DND-41 (cell line): Measurements from ENCODE around the gene ADGRD2.

Experiments used
- CTCF ChIP-seq: IDR thresholded peaks from 2 replicates; pipeline ENCODE4 v1.5.1; 2012; ENCODE audit warnings: borderline replicate concordance, low read length, moderate library complexity, mild to moderate bottlenecking; ENCODE audit not compliant: poor library complexity, severe bottlenecking; ENCODE audit errors: extremely low read depth
- EZH2 ChIP-seq: IDR thresholded peaks from 3 replicates; pipeline ENCODE4 v1.6.1; 2012; ENCODE audit warnings: borderline replicate concordance, low read depth, mild to moderate bottlenecking, moderate library complexity, low read length, inconsistent platforms; ENCODE audit not compliant: severe bottlenecking

DNA sequence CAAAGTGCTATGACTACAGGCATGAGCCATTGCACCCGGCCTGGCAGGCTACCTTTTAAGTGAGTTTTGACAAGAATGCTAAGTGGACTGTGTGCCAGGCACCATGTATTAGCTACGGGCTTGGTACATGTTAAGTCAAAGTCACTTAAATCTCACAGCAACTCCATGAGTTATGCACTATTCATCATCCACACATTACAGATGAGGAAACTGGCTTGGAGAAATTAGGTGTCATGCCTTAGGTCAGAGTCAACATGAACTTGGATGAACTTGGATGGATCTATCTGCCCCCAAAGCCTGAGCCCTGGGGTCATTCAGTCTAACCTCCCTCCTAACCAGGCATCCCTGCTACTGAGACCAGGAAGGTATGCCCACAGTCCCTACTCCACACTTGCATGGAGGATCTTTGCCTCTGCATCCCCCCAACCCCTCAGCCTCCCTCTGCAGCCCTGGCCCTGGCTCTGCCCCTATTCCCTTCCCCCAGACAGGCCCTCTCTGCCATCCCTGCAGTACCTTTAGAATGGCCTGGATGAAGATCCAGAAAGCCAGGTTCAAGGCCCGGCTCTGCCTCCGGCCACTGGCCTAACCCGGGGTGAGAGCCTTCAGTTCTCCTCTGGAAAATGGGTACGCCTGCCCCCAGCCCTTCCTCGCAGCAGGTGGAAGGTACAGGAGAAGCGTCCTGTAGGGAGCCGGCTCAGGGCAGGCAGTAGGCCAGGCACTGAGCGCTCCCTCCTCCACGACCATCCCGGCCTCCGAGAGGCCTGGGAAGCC lies 685 bp upstream of the ADGRD2 start:
- no peak for TF ChIP-seq EZH2
- no peak for TF ChIP-seq CTCF
